GM12878 (cell line): ENCODE measurements around the gene KIF6. TPM values are rescaled to one million over a fixed set of nuclear protein-coding genes. Genes with fewer than 3 reads are reported as not detected.

Experiments used
- CEBPZ ChIP-seq: fragments of 150-350 bp; IDR thresholded peaks from 2 replicates; pipeline ENCODE4 v1.6.1; 2016; ENCODE audit warnings: low read depth, low read length
- HCFC1 ChIP-seq: fragments of 150-350 bp; IDR thresholded peaks from 2 replicates; pipeline ENCODE4 v1.6.1; 2014; ENCODE audit warnings: low read length
- JUND ChIP-seq: IDR thresholded peaks from 2 replicates; pipeline ENCODE4 v1.6.1; 2012; ENCODE audit warnings: low read depth, mild to moderate bottlenecking, low read length, improper control_type of control experiment, moderate library complexity
- NBN ChIP-seq: fragments of 450-650 bp; IDR thresholded peaks from 2 replicates; pipeline ENCODE4 v1.6.1; 2016
- NFYA ChIP-seq: IDR thresholded peaks from 2 replicates; pipeline ENCODE4 v1.6.1; 2011; ENCODE audit warnings: low read depth, mild to moderate bottlenecking, low read length, improper control_type of control experiment, borderline replicate concordance
- NR2F1 ChIP-seq: fragments of 450-650 bp; conservative IDR thresholded peaks from 2 replicates; pipeline ENCODE4 v1.6.1; 2017; ENCODE audit warnings: mild to moderate bottlenecking
- SIN3A ChIP-seq: IDR thresholded peaks from 2 replicates; pipeline ENCODE4 v1.6.1; 2012; ENCODE audit warnings: low read depth, low read length, improper control_type of control experiment
- ZBTB40 ChIP-seq: fragments of 450-650 bp; IDR thresholded peaks from 2 replicates; pipeline ENCODE4 v1.6.1; 2016; ENCODE audit warnings: mild to moderate bottlenecking, moderate library complexity, borderline replicate concordance
- polyA plus RNA-seq, 11 experiments: library from polyadenylated mRNA; depleted of rRNA in 4 of 11; unstranded in 6 of 11; stranded (reverse) in 5 of 11; fragments of >200 nt; fragmentation: Nextera tagmentation in 4 of 11; fragmentation: Illumina TruSeq in 1 of 11; extraction: Ambion mirVana in 4 of 11; extraction: Trizol in 1 of 11; gene quantifications; 1 replicate in 1 of 11; 2 replicates in 10 of 11; pipeline versions ENCODE4 v1.2.1 to v1.2.3, GENCODE V29; 2011 to 2016; ENCODE audit warnings: inconsistent platforms in 2 of 11, missing spikeins in 2 of 11, low read depth in 1 of 11
- total RNA-seq, 4 experiments: library from RNA; depleted of rRNA in 3 of 4; stranded (reverse); fragments of >200 nt in 3 of 4; fragmentation: Illumina TruSeq in 1 of 4; extraction: Trizol in 1 of 4; gene quantifications; 2 replicates each; pipeline versions ENCODE4 v1.2.1 to v1.2.3, GENCODE V29; 2013 to 2021

KIF6 gene
- total and polyA plus RNA-seq, 10 of the 15 experiments (the other 5 are each of a cell fraction or from before 2014, with no cell fraction given) = 0.09 to 1.0 (median 0.28) TPM

- no peak for TF ChIP-seq CEBPZ
- TF ChIP-seq NFYA = no peak
- TF ChIP-seq ZBTB40 = no peak
- no peak for TF ChIP-seq HCFC1
- TF ChIP-seq JUND = no peak
- no peak for TF ChIP-seq NBN
- TF ChIP-seq SIN3A = no peak
- TF ChIP-seq NR2F1 = no peak
Observed at GRCh38 chr6:39664173-39664572, 61.0 kb downstream of the KIF6 start (continued).
